Measurements from ENCODE around the gene GPBP1. TPM values are rescaled to one million over a fixed set of nuclear protein-coding genes. Genes with fewer than 3 reads are reported as not detected.

The GPBP1 gene
- total and polyA plus RNA-seq, 2 donors (not counting 3 experiments of a cell fraction or from before 2014, with no cell fraction given) = 11.7 to 57.4 TPM

- FAIRE-seq (no peak), DNase-seq (ENCODE audit: low read depth, low spot score) (no peak)
- Histone ChIP-seq H2AFZ (ENCODE audit: low read depth, low read length) (no peak overlapping the region), H3K27me3 (ENCODE audit: control insufficient read depth in 2 of 2, insufficient read depth in 2 of 2, low read length in 2 of 2) (peaks cover 0 to 2% of the 10 kb centered on the region in 2 experiments), H3K4me2 (ENCODE audit: insufficient read depth, low read length) (no peak overlapping the region), H3K27ac (ENCODE audit: insufficient read depth, low read depth, low read length) (no peak overlapping the region), H4K20me1 (replicated peaks; ENCODE audit: control insufficient read depth, extremely low read depth, insufficient read depth, low read length) (no peaks in the 10 kb centered on the region), H3K79me2 (ENCODE audit: control insufficient read depth, insufficient read depth, low read length) (no peaks in the 10 kb centered on the region), H3K4me3 (replicated peaks in 1 of 3; ENCODE audit: insufficient read depth in 1 of 3, low read depth in 1 of 3, low read length in 3 of 3) (no peak overlapping the region), H3K9me1 (replicated peaks; ENCODE audit: control insufficient read depth, extremely low read depth, insufficient read depth, low read length) (no peaks in the 10 kb centered on the region), H3K36me3 (ENCODE audit: control insufficient read depth in 2 of 2, extremely low read depth in 1 of 2, insufficient read depth in 2 of 2, low read length in 2 of 2) (no peaks in the 10 kb centered on the region), H3K4me1 (ENCODE audit: control insufficient read depth, extremely low read depth, insufficient read depth, low read length) (no peaks in the 10 kb centered on the region), H3K9me3 (replicated peaks; ENCODE audit: control insufficient read depth, insufficient read depth, low read length) (no peaks in the 10 kb centered on the region), H3K9ac (replicated peaks; ENCODE audit: extremely low read depth, insufficient read depth, low read length) (no peak overlapping the region)
- POLR2A ChIA-PET = no interaction called here
- dilution Hi-C loops (cut with MboI; ENCODE audit: extremely low pct_ligation_motif_present, low sequenced_read_pairs) (no loop called here), intact Hi-C loops (cut with micrococcal nuclease) (no loop called here)
- BruUV-seq (replicated peaks) = no TSS peak
- no peak for TF ChIP-seq GATA2 (IDR thresholded peaks at IDR 0.05; ENCODE audit: insufficient read depth, insufficient read length, low read depth, low read length)
- no peak for TF ChIP-seq POLR2AphosphoS5 (IDR thresholded peaks at IDR 0.05; ENCODE audit: insufficient read depth, low read depth, low read length)
- CTCF ChIA-PET = no interaction called here
Observed at GRCh38 chr5:57157131-57157530, 16.7 kb upstream of the GPBP1 start.

- no peaks in the 10 kb centered on the region for H3K79me2 ChIP-seq (ENCODE audit: control insufficient read depth, insufficient read depth, low read length)
- no peak overlapping the region for H2AFZ ChIP-seq (ENCODE audit: low read depth, low read length)
- no peak overlapping the region for H3K4me2 ChIP-seq (ENCODE audit: insufficient read depth, low read length)
- dilution Hi-C loops (cut with MboI; ENCODE audit: extremely low pct_ligation_motif_present, low sequenced_read_pairs) = no loop called here
- H3K9me1 ChIP-seq (replicated peaks; ENCODE audit: control insufficient read depth, extremely low read depth, insufficient read depth, low read length) = no peaks in the 10 kb centered on the region
- intact Hi-C loops (cut with micrococcal nuclease) = no loop called here
- H3K4me1 ChIP-seq (ENCODE audit: control insufficient read depth, extremely low read depth, insufficient read depth, low read length) = no peaks in the 10 kb centered on the region
- H3K36me3 ChIP-seq (ENCODE audit: control insufficient read depth in 2 of 2, extremely low read depth in 1 of 2, insufficient read depth in 2 of 2, low read length in 2 of 2) = no peaks in the 10 kb centered on the region
- no peak for DNase-seq (ENCODE audit: low read depth, low spot score)
- ChIA-PET POLR2A (no interaction called here), CTCF (interaction anchor here (1.2 kb wide), 1 partner anchor 10 kb away, joined by 3 read pairs; no protein-coding TSS in a partner anchor)
- no peaks in the 10 kb centered on the region for H3K9me3 ChIP-seq (replicated peaks; ENCODE audit: control insufficient read depth, insufficient read depth, low read length)
- H4K20me1 ChIP-seq (replicated peaks; ENCODE audit: control insufficient read depth, extremely low read depth, insufficient read depth, low read length) = no peaks in the 10 kb centered on the region
- no peak for TF ChIP-seq MYC (IDR thresholded peaks at IDR 0.05; ENCODE audit: low read depth, low read length)
- no peak for TF ChIP-seq POLR2AphosphoS5 (IDR thresholded peaks at IDR 0.05; ENCODE audit: insufficient read depth, low read depth, low read length)
- no peak for TF ChIP-seq JUN (IDR thresholded peaks at IDR 0.05; ENCODE audit: borderline replicate concordance, insufficient read depth, insufficient read length, low read depth)
- no peak for TF ChIP-seq FOS (IDR thresholded peaks at IDR 0.05; ENCODE audit: borderline replicate concordance, insufficient read depth, low read length)
- TF ChIP-seq POLR2A (IDR thresholded peaks at IDR 0.05; ENCODE audit: low read depth, low read length) = no peak
- no peak for TF ChIP-seq GATA2 (IDR thresholded peaks at IDR 0.05; ENCODE audit: insufficient read depth, insufficient read length, low read depth, low read length)
- no peak for TF ChIP-seq CTCF (IDR thresholded peaks at IDR 0.05; ENCODE audit: extremely low read depth in 1 of 2, insufficient read depth in 1 of 2, low read depth in 1 of 2, low read length in 2 of 2)
- TF ChIP-seq, protein P1, sequence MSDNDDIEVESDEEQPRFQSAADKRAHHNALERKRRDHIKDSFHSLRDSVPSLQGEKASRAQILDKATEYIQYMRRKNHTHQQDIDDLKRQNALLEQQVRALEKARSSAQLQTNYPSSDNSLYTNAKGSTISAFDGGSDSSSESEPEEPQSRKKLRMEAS (IDR thresholded peaks at IDR 0.05; ENCODE audit: insufficient read depth, insufficient read length) = no peak
- no peak for TF ChIP-seq EZH2 (IDR thresholded peaks at IDR 0.05; ENCODE audit: borderline replicate concordance, low read depth, low read length, severe bottlenecking)
- no TSS peak for BruUV-seq (replicated peaks)
- H3K27me3 ChIP-seq (ENCODE audit: control insufficient read depth in 2 of 2, insufficient read depth in 2 of 2, low read length in 2 of 2) = peaks cover 0 to 2% of the 10 kb centered on the region in 2 experiments
- FAIRE-seq = no peak
- H3K4me3 ChIP-seq (replicated peaks in 1 of 3; ENCODE audit: insufficient read depth in 1 of 3, low read depth in 1 of 3, low read length in 3 of 3) = no peak overlapping the region
- H3K9ac ChIP-seq (replicated peaks; ENCODE audit: extremely low read depth, insufficient read depth, low read length) = no peak overlapping the region
- H3K27ac ChIP-seq (ENCODE audit: insufficient read depth, low read depth, low read length) = no peak overlapping the region
Observed at GRCh38 chr5:57157666-57158065, 16.2 kb upstream of the GPBP1 start.
